ENCODE data around the gene CDKN2C.
"Not testable (repeated sequence)": the region's sequence is repeated elsewhere in the genome, so short reads cannot be mapped to it uniquely, and the experiment has no call there.

Gene CDKN2C

DNA sequence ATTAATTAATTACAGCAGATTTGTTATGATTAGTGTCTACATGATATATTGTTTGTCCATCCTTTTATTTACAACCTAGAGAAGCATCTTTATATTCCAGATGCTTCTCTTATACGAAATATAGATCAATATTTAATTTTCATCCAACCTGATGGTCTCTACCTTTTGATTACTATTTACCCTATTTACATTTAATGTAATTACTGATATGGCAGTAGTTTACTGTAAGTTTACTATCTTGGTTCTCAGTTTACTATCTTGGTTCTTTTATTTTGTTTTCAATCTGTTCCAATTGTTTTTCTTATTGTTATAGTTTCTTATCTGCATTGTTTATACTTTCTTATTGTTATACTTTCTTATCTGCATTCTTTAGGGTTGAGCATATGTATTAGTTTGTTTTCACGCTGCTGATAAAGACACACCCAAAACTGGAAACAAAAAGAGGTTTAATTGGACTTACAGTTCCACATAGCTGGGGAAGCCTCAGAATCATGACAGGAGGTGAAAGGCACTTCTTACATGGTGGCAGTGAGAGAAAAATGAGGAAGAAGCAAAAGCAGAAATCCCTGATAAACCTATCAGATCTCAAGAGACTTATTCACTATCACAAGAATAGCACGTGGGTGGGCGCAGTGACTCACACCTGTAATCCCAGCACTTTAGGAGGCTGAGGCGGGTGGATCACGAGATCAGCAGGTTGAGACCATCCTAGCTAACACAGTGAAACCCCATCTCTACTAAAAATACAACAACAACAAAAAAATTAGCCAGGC, 38.9 kb upstream of the CDKN2C start:
- no peak for TF ChIP-seq ZFX (IDR thresholded peaks at IDR 0.05; ENCODE audit: borderline replicate concordance)
- TF ChIP-seq CTCF (IDR thresholded peaks at IDR 0.05) = no peak

GRCh38 chr1:50932043-50932442, 38.0 kb upstream of the CDKN2C start:
- H3K27ac ChIP-seq = not testable (repeated sequence)

More for the DNA sequence above, 38.9 kb upstream of the CDKN2C start:
- H3K27ac ChIP-seq = no peak overlapping the region

- H3K27ac ChIP-seq = not testable (repeated sequence)
Observed at GRCh38 chr1:50933770-50934169, 36.3 kb upstream of the CDKN2C start.

- TF ChIP-seq ZFX (IDR thresholded peaks at IDR 0.05; ENCODE audit: borderline replicate concordance) = no peak
- no peak for TF ChIP-seq CTCF (IDR thresholded peaks at IDR 0.05)
- no peak overlapping the region for H3K27ac ChIP-seq
Observed at GRCh38 chr1:50934838-50935237, 35.2 kb upstream of the CDKN2C start.

DNA sequence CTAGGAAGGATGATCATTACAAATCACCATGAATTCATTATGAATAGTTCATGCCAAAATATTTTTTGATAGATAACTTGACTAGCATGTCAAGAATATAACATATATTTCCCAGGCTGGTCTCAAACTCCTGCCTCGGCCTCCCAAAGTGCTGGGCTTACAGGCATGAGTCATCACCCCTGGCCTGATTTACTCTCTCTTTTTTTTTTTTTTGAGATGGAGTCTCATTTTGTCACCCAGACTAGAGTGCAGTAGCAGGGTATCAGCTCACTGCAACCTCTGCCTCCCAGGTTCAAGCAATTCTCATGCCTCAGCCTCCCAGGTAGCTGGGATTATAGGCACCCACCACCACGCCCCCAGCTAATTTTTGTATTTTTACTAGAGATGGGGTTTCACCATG, 34.8 kb upstream of the CDKN2C start:
- H3K27ac ChIP-seq = not testable (repeated sequence)

DNA sequence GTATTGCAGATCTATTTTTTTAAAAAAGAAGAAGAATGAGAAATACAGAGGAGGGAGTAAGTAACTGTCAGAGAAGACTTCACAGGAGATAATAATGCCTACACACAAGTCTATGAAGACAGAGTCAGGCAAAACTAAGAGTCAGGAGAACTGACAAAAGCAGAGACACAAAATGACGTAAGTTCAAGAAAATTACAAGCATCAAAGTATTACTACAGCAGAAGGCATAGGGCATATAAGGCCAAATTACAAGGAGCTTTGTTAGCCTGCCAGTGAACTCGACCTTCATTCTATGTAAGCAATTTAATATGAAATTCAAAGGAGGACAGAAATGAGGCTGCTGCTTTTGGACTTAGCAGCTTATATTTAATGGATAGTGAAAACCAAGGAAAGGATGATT, 33.7 kb upstream of the CDKN2C start:
- H3K27ac ChIP-seq = no peak overlapping the region
- no peak for TF ChIP-seq CTCF (IDR thresholded peaks at IDR 0.05)
- no peak for TF ChIP-seq ZFX (IDR thresholded peaks at IDR 0.05; ENCODE audit: borderline replicate concordance)

DNA sequence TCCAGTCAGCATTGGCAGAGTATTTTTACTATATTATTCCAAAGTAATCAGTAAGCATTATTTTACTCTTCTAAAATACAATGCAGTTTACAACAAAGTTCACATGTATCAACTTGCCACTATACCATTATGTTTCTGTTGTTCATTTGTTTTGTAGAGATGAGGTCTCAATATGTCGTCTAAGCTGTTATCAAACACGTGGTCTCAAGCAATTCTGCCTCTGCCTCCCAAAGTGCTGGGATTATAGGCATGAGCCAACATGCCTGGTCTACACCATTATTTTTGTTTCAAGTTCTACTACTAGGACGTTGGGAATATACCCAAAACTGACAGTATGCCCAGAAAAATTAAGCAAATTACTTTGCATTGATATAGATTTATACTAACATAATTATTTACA, 29.8 kb upstream of the CDKN2C start:
- no peak overlapping the region for H3K27ac ChIP-seq
- TF ChIP-seq ZFX (IDR thresholded peaks at IDR 0.05; ENCODE audit: borderline replicate concordance) = no peak
- TF ChIP-seq CTCF (IDR thresholded peaks at IDR 0.05) = no peak

DNA sequence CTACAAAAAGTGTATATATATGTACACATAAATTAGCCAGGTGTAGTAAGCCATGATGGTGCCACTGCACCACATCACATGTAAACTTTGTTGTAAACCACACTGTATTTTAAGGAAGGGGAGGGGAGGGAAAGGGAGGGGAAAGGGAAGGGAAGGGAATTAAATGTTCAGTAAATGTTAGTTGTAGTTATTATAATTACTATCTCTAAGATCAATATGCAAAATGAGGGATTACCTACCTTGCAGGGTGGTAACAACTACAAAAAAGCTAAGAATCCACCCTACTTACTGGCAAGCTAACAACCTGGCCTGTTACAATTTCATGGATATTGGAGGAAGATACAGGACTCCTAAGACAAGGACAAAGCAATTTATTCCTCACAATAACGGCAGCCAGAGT, 27.7 kb upstream of the CDKN2C start:
- no peak for TF ChIP-seq CTCF (IDR thresholded peaks at IDR 0.05)
- H3K27ac ChIP-seq = no peak overlapping the region

DNA sequence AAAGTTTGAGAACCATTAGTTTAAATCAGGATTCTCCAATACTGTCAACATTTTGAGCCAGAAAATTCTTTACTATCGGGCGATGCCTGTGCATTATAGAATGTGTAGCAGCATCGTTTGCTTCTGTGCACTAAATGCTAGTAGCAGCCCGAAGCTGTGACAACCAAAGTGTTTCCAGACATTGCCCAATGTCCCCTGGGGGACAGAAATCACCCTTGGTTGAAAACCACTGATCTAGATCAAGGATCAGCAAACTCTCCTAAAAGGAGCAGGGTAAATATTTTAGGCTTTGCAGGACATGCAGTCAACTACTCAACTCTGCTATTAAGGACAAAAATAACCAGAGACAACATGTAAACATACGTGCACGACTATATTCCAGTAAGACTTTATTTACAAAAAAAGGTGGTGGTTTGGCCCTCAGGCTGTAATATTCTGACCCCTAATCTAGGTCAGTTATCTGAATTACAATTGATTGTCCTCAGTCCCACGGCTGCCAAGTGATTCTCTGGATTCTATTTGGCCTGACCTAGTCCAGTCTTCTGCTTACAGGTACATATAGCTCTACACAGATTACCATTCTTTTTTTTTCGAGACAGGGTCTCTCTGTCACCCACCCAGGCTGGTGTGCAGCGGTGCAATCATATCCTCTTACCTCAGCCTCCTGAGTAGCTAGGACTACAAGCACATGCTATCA, 20.6 kb upstream of the CDKN2C start:
- TF ChIP-seq ZFX (IDR thresholded peaks at IDR 0.05; ENCODE audit: borderline replicate concordance) (no peak), CTCF (IDR thresholded peaks at IDR 0.05) (no peak)
- no peak overlapping the region for H3K27ac ChIP-seq

All from 22Rv1 (cell line).